GM23338 (cell line): Measurements from ENCODE around the gene NT5C2. TPM values are rescaled to one million over a fixed set of nuclear protein-coding genes. Genes with fewer than 3 reads are reported as not detected.

Source experiments
- EZH2phosphoT487 ChIP-seq: fragments of 200-600 bp; sonication (generic); IDR thresholded peaks from one replicate; pipeline ENCODE4 v1.8.1; 2018; ENCODE audit warnings: antibody characterized with exemption; ENCODE audit not compliant: unreplicated experiment
- JUNB ChIP-seq: IDR thresholded peaks from one replicate; pipeline ENCODE4 v1.6.1; 2016; ENCODE audit warnings: antibody characterized with exemption; ENCODE audit not compliant: unreplicated experiment
- NANOG ChIP-seq: IDR thresholded peaks from 2 replicates; pipeline ENCODE4 v1.6.1; 2016; ENCODE audit warnings: antibody characterized with exemption, borderline replicate concordance
- POLR2AphosphoS5 ChIP-seq: IDR thresholded peaks from 2 replicates; pipeline ENCODE4 v1.6.1; 2016; ENCODE audit warnings: antibody characterized with exemption, low read depth
- STAT1 ChIP-seq: IDR thresholded peaks from one replicate; pipeline ENCODE4 v1.6.1; 2016; ENCODE audit warnings: antibody characterized with exemption; ENCODE audit not compliant: unreplicated experiment
- ZNF331 ChIP-seq: fragments of 250-450 bp; sonication (Bioruptor Pico); IDR thresholded peaks from 2 replicates; pipeline ENCODE4 v1.5.0; 2020; ENCODE audit warnings: low read depth, mild to moderate bottlenecking, moderate library complexity
- polyA plus RNA-seq: library from polyadenylated mRNA; unstranded; fragments of >200 nt; fragmentation: Nextera tagmentation; extraction: Ambion mirVana; gene quantifications from 2 replicates; pipeline ENCODE4 v1.2.1, GENCODE V29; 2016
- total RNA-seq: library from RNA; depleted of rRNA; stranded (reverse); fragments of >200 nt; shearing (Covaris generic); gene quantifications from 2 replicates; pipeline ENCODE4 v1.2.3, GENCODE V29; 2014
- TF ChIP-seq, protein P1 (sequence below): fragments of 250-450 bp; sonication (Bioruptor Pico); IDR thresholded peaks from 2 replicates; pipeline ENCODE4 v1.5.0; 2020; ENCODE audit warnings: mild to moderate bottlenecking, moderate library complexity
- TF ChIP-seq, protein P2 (sequence below): IDR thresholded peaks from one replicate; pipeline ENCODE4 v1.6.1; 2018; ENCODE audit warnings: antibody characterized with exemption; ENCODE audit not compliant: unreplicated experiment

NT5C2 gene
- total and polyA plus RNA-seq, 2 experiments from 2014 or later: 33.9 to 85.4 TPM

DNA sequence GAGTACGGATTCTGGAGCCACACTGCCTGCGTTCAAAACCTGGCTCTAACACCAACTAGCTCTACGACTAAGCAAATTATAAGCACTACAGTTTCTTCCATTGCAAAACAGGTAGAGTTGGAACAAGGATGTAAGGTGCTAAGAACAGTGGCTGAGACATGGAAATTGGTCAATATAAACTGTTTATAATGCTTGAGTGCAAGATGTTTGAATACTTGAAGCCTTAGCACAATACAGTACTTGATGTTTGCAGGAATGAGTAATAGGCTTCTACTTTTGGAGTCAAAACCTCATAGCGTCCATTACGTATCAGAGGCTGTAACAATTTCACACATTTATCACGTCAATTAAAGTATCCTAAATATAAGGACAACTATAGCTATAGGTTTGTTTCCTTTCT lies 6.9 kb downstream of the NT5C2 start (continued):
- TF ChIP-seq, protein P1, sequence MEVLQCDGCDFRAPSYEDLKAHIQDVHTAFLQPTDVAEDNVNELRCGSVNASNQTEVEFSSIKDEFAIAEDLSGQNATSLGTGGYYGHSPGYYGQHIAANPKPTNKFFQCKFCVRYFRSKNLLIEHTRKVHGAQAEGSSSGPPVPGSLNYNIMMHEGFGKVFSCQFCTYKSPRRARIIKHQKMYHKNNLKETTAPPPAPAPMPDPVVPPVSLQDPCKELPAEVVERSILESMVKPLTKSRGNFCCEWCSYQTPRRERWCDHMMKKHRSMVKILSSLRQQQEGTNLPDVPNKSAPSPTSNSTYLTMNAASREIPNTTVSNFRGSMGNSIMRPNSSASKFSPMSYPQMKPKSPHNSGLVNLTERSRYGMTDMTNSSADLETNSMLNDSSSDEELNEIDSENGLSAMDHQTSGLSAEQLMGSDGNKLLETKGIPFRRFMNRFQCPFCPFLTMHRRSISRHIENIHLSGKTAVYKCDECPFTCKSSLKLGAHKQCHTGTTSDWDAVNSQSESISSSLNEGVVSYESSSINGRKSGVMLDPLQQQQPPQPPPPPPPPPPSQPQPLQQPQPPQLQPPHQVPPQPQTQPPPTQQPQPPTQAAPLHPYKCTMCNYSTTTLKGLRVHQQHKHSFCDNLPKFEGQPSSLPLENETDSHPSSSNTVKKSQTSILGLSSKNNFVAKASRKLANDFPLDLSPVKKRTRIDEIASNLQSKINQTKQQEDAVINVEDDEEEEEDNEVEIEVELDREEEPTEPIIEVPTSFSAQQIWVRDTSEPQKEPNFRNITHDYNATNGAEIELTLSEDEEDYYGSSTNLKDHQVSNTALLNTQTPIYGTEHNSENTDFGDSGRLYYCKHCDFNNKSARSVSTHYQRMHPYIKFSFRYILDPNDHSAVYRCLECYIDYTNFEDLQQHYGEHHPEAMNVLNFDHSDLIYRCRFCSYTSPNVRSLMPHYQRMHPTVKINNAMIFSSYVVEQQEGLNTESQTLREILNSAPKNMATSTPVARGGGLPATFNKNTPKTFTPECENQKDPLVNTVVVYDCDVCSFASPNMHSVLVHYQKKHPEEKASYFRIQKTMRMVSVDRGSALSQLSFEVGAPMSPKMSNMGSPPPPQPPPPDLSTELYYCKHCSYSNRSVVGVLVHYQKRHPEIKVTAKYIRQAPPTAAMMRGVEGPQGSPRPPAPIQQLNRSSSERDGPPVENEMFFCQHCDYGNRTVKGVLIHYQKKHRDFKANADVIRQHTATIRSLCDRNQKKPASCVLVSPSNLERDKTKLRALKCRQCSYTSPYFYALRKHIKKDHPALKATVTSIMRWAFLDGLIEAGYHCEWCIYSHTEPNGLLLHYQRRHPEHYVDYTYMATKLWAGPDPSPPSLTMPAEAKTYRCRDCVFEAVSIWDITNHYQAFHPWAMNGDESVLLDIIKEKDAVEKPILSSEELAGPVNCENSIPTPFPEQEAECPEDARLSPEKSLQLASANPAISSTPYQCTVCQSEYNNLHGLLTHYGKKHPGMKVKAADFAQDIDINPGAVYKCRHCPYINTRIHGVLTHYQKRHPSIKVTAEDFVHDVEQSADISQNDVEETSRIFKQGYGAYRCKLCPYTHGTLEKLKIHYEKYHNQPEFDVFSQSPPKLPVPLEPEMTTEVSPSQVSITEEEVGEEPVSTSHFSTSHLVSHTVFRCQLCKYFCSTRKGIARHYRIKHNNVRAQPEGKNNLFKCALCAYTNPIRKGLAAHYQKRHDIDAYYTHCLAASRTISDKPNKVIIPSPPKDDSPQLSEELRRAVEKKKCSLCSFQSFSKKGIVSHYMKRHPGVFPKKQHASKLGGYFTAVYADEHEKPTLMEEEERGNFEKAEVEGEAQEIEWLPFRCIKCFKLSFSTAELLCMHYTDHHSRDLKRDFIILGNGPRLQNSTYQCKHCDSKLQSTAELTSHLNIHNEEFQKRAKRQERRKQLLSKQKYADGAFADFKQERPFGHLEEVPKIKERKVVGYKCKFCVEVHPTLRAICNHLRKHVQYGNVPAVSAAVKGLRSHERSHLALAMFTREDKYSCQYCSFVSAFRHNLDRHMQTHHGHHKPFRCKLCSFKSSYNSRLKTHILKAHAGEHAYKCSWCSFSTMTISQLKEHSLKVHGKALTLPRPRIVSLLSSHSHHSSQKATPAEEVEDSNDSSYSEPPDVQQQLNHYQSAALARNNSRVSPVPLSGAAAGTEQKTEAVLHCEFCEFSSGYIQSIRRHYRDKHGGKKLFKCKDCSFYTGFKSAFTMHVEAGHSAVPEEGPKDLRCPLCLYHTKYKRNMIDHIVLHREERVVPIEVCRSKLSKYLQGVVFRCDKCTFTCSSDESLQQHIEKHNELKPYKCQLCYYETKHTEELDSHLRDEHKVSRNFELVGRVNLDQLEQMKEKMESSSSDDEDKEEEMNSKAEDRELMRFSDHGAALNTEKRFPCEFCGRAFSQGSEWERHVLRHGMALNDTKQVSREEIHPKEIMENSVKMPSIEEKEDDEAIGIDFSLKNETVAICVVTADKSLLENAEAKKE (CRISPR knock-in tag): no peak
- TF ChIP-seq JUNB (no peak), NANOG (no peak), ZNF331 (no peak), POLR2AphosphoS5 (no peak), STAT1 (no peak), EZH2phosphoT487 (no peak)
- TF ChIP-seq, protein P2, sequence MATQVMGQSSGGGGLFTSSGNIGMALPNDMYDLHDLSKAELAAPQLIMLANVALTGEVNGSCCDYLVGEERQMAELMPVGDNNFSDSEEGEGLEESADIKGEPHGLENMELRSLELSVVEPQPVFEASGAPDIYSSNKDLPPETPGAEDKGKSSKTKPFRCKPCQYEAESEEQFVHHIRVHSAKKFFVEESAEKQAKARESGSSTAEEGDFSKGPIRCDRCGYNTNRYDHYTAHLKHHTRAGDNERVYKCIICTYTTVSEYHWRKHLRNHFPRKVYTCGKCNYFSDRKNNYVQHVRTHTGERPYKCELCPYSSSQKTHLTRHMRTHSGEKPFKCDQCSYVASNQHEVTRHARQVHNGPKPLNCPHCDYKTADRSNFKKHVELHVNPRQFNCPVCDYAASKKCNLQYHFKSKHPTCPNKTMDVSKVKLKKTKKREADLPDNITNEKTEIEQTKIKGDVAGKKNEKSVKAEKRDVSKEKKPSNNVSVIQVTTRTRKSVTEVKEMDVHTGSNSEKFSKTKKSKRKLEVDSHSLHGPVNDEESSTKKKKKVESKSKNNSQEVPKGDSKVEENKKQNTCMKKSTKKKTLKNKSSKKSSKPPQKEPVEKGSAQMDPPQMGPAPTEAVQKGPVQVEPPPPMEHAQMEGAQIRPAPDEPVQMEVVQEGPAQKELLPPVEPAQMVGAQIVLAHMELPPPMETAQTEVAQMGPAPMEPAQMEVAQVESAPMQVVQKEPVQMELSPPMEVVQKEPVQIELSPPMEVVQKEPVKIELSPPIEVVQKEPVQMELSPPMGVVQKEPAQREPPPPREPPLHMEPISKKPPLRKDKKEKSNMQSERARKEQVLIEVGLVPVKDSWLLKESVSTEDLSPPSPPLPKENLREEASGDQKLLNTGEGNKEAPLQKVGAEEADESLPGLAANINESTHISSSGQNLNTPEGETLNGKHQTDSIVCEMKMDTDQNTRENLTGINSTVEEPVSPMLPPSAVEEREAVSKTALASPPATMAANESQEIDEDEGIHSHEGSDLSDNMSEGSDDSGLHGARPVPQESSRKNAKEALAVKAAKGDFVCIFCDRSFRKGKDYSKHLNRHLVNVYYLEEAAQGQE: no peak
